Ascending aorta (tissue), 2 donors: ENCODE measurements around the gene SLC22A4. TPM values are rescaled to one million over a fixed set of nuclear protein-coding genes. Genes with fewer than 3 reads are reported as not detected.

Experiments
- DNase-seq, 2 donors: peaks; one replicate each; pipeline ENCODE4 v3.0.0-alpha.2; 2019; ENCODE audit warnings: low spot score in 2 of 2
- H3K27ac ChIP-seq, 2 donors: fragments of 200-600 bp; sonication (generic); one replicate each; pipeline ENCODE4 v1.5.1; 2016 to 2017; ENCODE audit warnings: mild to moderate bottlenecking in 1 of 2
- H3K27me3 ChIP-seq: fragments of 200-600 bp; sonication (generic); one replicate; pipeline ENCODE4 v1.5.1; 2017
- H3K36me3 ChIP-seq, 2 donors: fragments of 200-600 bp; sonication (generic); one replicate each; pipeline ENCODE4 v1.5.1; 2016
- H3K4me1 ChIP-seq, 2 donors: fragments of 200-600 bp; sonication (generic); one replicate each; pipeline ENCODE4 v1.5.1; 2016 to 2017; ENCODE audit warnings: mild to moderate bottlenecking in 1 of 2
- H3K4me3 ChIP-seq, 2 donors: fragments of 200-600 bp; sonication (generic); one replicate each; pipeline ENCODE4 v1.5.1; 2016 to 2017; ENCODE audit warnings: mild to moderate bottlenecking in 1 of 2
- H3K9me3 ChIP-seq, 2 donors: fragments of 200-600 bp; sonication (generic); one replicate each; pipeline ENCODE4 v1.5.1; 2016
- intact Hi-C: fragments of 100-400 bp; cut with DNase I; formaldehyde crosslinking; loops from one replicate; pipeline ENCODE4 v1.15.1; 2023
- total RNA-seq: library from RNA; depleted of rRNA; stranded (reverse); fragments of >200 nt; gene quantifications from one replicate; pipeline ENCODE4 v1.1.0, GENCODE V29; 2016
- TF ChIP-seq, protein P1 (sequence below), 3 experiments: fragments of 200-600 bp in 2 of 3; fragments of 450-650 bp in 1 of 3; sonication (generic) in 2 of 3; IDR thresholded peaks; one replicate each; pipeline ENCODE4 v1.5.1; 2016 to 2019; ENCODE audit warnings: antibody characterized with exemption in 3 of 3, mild to moderate bottlenecking in 1 of 3, moderate library complexity in 1 of 3

SLC22A4 gene
- total RNA-seq, 1 donor from 2014 or later: 18.1 TPM

DNA sequence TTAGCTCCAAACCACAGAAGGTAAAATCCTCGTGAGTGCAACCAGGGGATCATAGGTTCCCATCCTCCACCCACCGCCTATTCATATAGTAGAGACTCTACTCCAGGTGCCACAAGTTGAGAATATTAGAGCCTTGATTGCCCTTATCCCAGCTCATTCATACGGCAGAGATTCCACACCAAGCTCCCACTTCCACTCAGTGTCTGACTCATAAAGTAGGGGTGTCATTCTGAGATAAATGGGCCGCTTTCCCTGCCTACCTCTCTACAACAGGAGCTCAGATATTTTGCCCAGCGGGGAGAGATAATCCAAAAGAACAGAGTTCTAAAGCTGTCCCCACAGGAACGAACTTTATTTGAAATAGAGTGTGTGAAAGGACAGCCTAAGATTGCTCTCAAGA is 9.4 kb downstream of the SLC22A4 start:
- no peaks in the 10 kb centered on the region for H3K36me3 ChIP-seq
- DNase-seq: no peak
- H3K9me3 ChIP-seq: peaks cover 0 to 5% of the 10 kb centered on the region in 2 donors
- no peak overlapping the region for H3K4me3 ChIP-seq
- TF ChIP-seq, protein P1, sequence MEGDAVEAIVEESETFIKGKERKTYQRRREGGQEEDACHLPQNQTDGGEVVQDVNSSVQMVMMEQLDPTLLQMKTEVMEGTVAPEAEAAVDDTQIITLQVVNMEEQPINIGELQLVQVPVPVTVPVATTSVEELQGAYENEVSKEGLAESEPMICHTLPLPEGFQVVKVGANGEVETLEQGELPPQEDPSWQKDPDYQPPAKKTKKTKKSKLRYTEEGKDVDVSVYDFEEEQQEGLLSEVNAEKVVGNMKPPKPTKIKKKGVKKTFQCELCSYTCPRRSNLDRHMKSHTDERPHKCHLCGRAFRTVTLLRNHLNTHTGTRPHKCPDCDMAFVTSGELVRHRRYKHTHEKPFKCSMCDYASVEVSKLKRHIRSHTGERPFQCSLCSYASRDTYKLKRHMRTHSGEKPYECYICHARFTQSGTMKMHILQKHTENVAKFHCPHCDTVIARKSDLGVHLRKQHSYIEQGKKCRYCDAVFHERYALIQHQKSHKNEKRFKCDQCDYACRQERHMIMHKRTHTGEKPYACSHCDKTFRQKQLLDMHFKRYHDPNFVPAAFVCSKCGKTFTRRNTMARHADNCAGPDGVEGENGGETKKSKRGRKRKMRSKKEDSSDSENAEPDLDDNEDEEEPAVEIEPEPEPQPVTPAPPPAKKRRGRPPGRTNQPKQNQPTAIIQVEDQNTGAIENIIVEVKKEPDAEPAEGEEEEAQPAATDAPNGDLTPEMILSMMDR (IDR thresholded peaks at IDR 0.05): no peak
- intact Hi-C loops: no loop called here
- no peaks in the 10 kb centered on the region for H3K4me1 ChIP-seq
- H3K27me3 ChIP-seq: no peaks in the 10 kb centered on the region
- no peak overlapping the region for H3K27ac ChIP-seq

DNA sequence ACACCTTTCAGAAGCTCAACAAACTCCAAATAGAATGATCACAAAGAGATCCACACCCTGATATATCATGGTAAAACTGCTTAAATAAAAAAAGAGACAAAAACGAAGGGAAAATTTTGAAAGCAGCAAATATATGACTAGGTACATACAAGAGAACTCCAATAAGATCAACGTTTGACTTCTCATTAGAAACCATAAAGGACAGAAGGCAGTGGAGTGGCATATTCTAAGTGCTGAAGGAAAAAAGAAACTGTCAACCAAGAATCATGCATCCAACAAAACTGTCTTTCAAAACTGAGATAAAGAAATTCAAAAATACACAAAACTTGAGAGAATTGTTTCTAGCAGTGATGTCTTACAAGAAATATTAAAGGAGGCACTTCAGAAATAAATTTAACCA is 11.2 kb downstream of the SLC22A4 start:
- TF ChIP-seq, protein P1 (IDR thresholded peaks at IDR 0.05): no peak
- no peak overlapping the region for H3K4me3 ChIP-seq
- no peak for DNase-seq
- no peaks in the 10 kb centered on the region for H3K27me3 ChIP-seq
- H3K9me3 ChIP-seq: peaks cover 0 to 5% of the 10 kb centered on the region in 2 donors
- peaks cover 0 to 3% of the 10 kb centered on the region in 2 donors for H3K4me1 ChIP-seq
- H3K36me3 ChIP-seq: no peaks in the 10 kb centered on the region
- no peak overlapping the region for H3K27ac ChIP-seq
- intact Hi-C loops: no loop called here

DNA sequence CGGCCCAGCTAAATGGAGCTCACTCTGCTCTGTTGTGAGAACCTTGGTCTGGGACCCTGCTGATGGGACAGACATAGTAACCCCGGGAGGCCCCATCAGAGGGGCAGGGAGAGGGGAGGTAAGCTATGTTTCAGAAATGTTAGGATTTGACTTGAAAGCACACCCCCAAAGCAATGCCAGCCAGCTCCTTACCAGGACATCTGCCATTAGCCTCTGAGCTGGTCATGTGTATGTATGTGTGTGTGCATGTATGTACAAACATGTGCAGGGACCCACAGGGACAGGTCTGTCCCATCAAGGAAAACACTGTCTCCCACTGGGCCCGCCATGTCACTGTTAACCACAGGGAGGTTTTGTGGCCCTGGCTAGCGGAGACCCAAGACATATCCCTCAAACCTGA is 14.5 kb downstream of the SLC22A4 start:
- Histone ChIP-seq H3K36me3 (no peaks in the 10 kb centered on the region), H3K27ac (no peak overlapping the region), H3K9me3 (peaks cover 0 to 5% of the 10 kb centered on the region in 2 donors), H3K4me3 (no peak overlapping the region), H3K4me1 (peaks cover 0 to 7% of the 10 kb centered on the region in 2 donors), H3K27me3 (no peaks in the 10 kb centered on the region)
- no peak for DNase-seq
- TF ChIP-seq, protein P1 (IDR thresholded peaks at IDR 0.05): no peak
- intact Hi-C loops: no loop called here

DNA sequence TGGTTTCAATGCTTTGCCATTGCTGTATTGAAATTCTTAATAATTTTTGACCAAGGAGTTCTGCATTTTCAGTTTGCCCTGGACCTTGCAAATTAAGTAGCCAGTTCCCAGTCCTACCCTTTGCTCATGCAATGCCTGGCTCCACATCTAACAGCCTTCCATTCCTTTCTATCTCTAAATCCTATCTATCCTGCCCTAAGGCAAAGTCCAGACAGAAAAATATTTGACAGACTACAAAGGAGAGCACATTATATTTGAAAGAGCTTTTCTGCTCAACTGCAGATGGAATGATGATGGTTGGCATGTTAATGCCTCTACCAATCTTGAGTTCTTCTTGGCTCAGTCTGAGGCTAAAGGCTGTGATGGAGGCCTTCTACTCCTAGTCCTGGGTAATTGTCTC is 15.5 kb downstream of the SLC22A4 start:
- intact Hi-C loops: no loop called here
- Histone ChIP-seq H3K36me3 (no peaks in the 10 kb centered on the region), H3K4me3 (no peak overlapping the region), H3K9me3 (peaks cover 0 to 5% of the 10 kb centered on the region in 2 donors), H3K27ac (no peak overlapping the region), H3K27me3 (no peaks in the 10 kb centered on the region), H3K4me1 (peaks cover 0 to 7% of the 10 kb centered on the region in 2 donors)
- no peak for DNase-seq
- TF ChIP-seq, protein P1 (IDR thresholded peaks at IDR 0.05): no peak

DNA sequence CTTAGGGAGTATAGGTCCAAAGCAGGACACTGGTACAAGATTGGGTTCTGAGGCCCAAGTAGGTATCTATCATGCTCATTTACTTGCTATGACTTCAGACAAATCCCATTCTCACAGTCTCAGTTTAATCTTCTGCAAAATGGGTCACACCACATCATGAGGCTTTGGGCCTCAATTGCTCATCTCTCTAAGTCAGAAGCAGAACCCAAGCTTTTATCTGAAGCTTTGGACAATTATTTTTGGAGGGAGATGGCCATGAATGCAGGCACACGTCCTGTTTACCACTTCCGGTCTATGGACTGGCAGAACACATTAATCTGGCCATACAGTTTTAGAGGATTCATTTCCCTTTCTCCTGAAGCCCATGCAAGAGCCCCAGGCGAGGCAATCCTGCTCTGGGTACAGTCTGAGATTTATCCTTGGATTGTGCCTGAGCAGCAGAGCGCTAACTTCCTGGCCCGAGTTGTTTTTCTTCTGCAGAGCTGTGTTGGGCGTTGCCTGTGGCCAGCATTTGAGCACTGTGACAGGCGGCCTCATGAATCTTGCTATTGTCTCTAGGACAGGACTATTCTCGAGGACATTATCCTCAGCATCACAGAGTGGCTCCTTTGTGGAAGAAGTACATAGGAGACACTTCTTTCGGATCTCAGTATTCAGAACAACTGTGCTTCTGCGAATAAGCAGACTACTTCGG is 16.1 kb downstream of the SLC22A4 start:
- TF ChIP-seq, protein P1 (IDR thresholded peaks at IDR 0.05): no peak
- Histone ChIP-seq H3K4me3 (no peak overlapping the region), H3K9me3 (no peaks in the 10 kb centered on the region), H3K27me3 (no peaks in the 10 kb centered on the region), H3K36me3 (no peaks in the 10 kb centered on the region), H3K27ac (peak overlapping the region in 1 of 2 donors; percentile 4), H3K4me1 (peaks cover 0 to 7% of the 10 kb centered on the region in 2 donors)
- no peak for DNase-seq
- intact Hi-C loops: no loop called here
